GM23338 (cell line): ENCODE measurements around the gene EMX1. TPM values are rescaled to one million over a fixed set of nuclear protein-coding genes. Genes with fewer than 3 reads are reported as not detected.
A peak's percentile ranks its signal among the peaks of the same experiment; 100 is the strongest.

Source experiments
- ATAC-seq: fragments of 200-7000 bp; cut with Tn5 transposase; 3 replicates; pipeline ENCODE4 v1.9.1; 2020
- DNase-seq: peaks from one replicate; pipeline ENCODE4 v3.0.0-alpha.2; 2015; ENCODE audit warnings: low spot score
- H2AFZ ChIP-seq: fragments of 200-600 bp; sonication (generic); 2 replicates; pipeline ENCODE4 v1.8.0; 2016; ENCODE audit warnings: antibody characterized with exemption, mild to moderate bottlenecking, moderate library complexity
- H3F3A ChIP-seq: fragments of 200-600 bp; sonication (generic); replicated peaks from 2 replicates; pipeline ENCODE4 v1.8.0; 2017; ENCODE audit warnings: antibody characterized with exemption, mixed run types, low read depth
- H3K27ac ChIP-seq: fragments of 200-600 bp; sonication (generic); 2 replicates; pipeline ENCODE4 v1.6.1; 2016; ENCODE audit warnings: low read depth
- H3K27me3 ChIP-seq: fragments of 200-600 bp; sonication (generic); 2 replicates; pipeline ENCODE4 v1.8.0; 2016; ENCODE audit warnings: mild to moderate bottlenecking, mixed run types, moderate library complexity; ENCODE audit not compliant: insufficient read depth
- H3K36me3 ChIP-seq: fragments of 200-600 bp; sonication (generic); 2 replicates; pipeline ENCODE4 v1.8.0; 2016; ENCODE audit warnings: mild to moderate bottlenecking; ENCODE audit not compliant: insufficient read depth
- H3K4me1 ChIP-seq: fragments of 200-600 bp; sonication (generic); 2 replicates; pipeline ENCODE4 v1.8.0; 2016; ENCODE audit warnings: mild to moderate bottlenecking, moderate library complexity; ENCODE audit not compliant: insufficient read depth
- H3K4me2 ChIP-seq: fragments of 200-600 bp; sonication (generic); 2 replicates; pipeline ENCODE4 v1.7.1; 2017; ENCODE audit warnings: mixed run types
- H3K4me3 ChIP-seq: fragments of 200-600 bp; sonication (generic); 2 replicates; pipeline ENCODE4 v1.6.1; 2016; ENCODE audit warnings: mixed run types
- H3K79me2 ChIP-seq: fragments of 200-600 bp; sonication (generic); replicated peaks from 2 replicates; pipeline ENCODE4 v1.8.0; 2017; ENCODE audit warnings: mild to moderate bottlenecking; ENCODE audit not compliant: insufficient read depth
- H3K9me2 ChIP-seq: fragments of 200-600 bp; sonication (generic); 2 replicates; pipeline ENCODE4 v1.8.0; 2017; ENCODE audit not compliant: insufficient read depth
- H4K20me1 ChIP-seq: fragments of 200-600 bp; sonication (generic); replicated peaks from 2 replicates; pipeline ENCODE4 v1.8.0; 2017; ENCODE audit warnings: mild to moderate bottlenecking; ENCODE audit not compliant: insufficient read depth
- H3K27ac Mint-ChIP-seq: 2 replicates; pipeline ENCODE4 v1.8.0; 2020; ENCODE audit warnings: inconsistent platforms, mild to moderate bottlenecking, moderate library complexity, mixed read lengths
- H3K27me3 Mint-ChIP-seq: 3 replicates; pipeline ENCODE4 v1.8.0; 2022; ENCODE audit warnings: low read depth, mild to moderate bottlenecking, moderate library complexity, mixed read lengths, inconsistent platforms; ENCODE audit not compliant: insufficient read depth, poor library complexity
- H3K36me3 Mint-ChIP-seq: 3 replicates; pipeline ENCODE4 v1.8.0; 2021; ENCODE audit warnings: low read depth, mild to moderate bottlenecking, inconsistent platforms, moderate library complexity, mixed read lengths
- H3K4me1 Mint-ChIP-seq: 3 replicates; pipeline ENCODE4 v1.8.0; 2020; ENCODE audit warnings: mild to moderate bottlenecking, inconsistent platforms, mixed read lengths
- H3K4me3 Mint-ChIP-seq: 3 replicates; pipeline ENCODE4 v1.8.0; 2021; ENCODE audit warnings: moderate library complexity, mild to moderate bottlenecking, inconsistent platforms, mixed read lengths
- H3K9me3 Mint-ChIP-seq: 3 replicates; pipeline ENCODE4 v1.8.0; 2020; ENCODE audit warnings: moderate library complexity, mild to moderate bottlenecking, inconsistent platforms, mixed read lengths
- CTCF ChIP-seq, 2 experiments: fragments of 200-600 bp in 1 of 2; sonication (generic) in 1 of 2; conservative IDR thresholded peaks; 2 replicates each; pipeline versions ENCODE4 v1.5.1 to v1.6.1; 2016 to 2017; ENCODE audit warnings: antibody characterized with exemption in 2 of 2, low read depth in 2 of 2, mild to moderate bottlenecking in 2 of 2, moderate library complexity in 1 of 2
- EZH2 ChIP-seq: fragments of 200-600 bp; sonication (generic); IDR thresholded peaks from one replicate; pipeline ENCODE4 v1.8.0; 2017; ENCODE audit warnings: antibody characterized with exemption, mild to moderate bottlenecking, low read depth; ENCODE audit not compliant: unreplicated experiment
- JUNB ChIP-seq: IDR thresholded peaks from one replicate; pipeline ENCODE4 v1.6.1; 2016; ENCODE audit warnings: antibody characterized with exemption; ENCODE audit not compliant: unreplicated experiment
- NANOG ChIP-seq: IDR thresholded peaks from 2 replicates; pipeline ENCODE4 v1.6.1; 2016; ENCODE audit warnings: antibody characterized with exemption, borderline replicate concordance
- POLR2AphosphoS5 ChIP-seq: IDR thresholded peaks from 2 replicates; pipeline ENCODE4 v1.6.1; 2016; ENCODE audit warnings: antibody characterized with exemption, low read depth
- STAT1 ChIP-seq: IDR thresholded peaks from one replicate; pipeline ENCODE4 v1.6.1; 2016; ENCODE audit warnings: antibody characterized with exemption; ENCODE audit not compliant: unreplicated experiment
- ZNF331 ChIP-seq: fragments of 250-450 bp; sonication (Bioruptor Pico); IDR thresholded peaks from 2 replicates; pipeline ENCODE4 v1.5.0; 2020; ENCODE audit warnings: low read depth, mild to moderate bottlenecking, moderate library complexity
- polyA plus RNA-seq: library from polyadenylated mRNA; unstranded; fragments of >200 nt; fragmentation: Nextera tagmentation; extraction: Ambion mirVana; gene quantifications from 2 replicates; pipeline ENCODE4 v1.2.1, GENCODE V29; 2016
- total RNA-seq: library from RNA; depleted of rRNA; stranded (reverse); fragments of >200 nt; shearing (Covaris generic); gene quantifications from 2 replicates; pipeline ENCODE4 v1.2.3, GENCODE V29; 2014
- TF ChIP-seq, protein P1 (sequence below): IDR thresholded peaks from one replicate; pipeline ENCODE4 v1.6.1; 2018; ENCODE audit warnings: antibody characterized with exemption; ENCODE audit not compliant: unreplicated experiment
- TF ChIP-seq, protein P2 (sequence below): IDR thresholded peaks from 2 replicates; pipeline ENCODE4 v1.6.1; 2016; ENCODE audit warnings: antibody characterized with exemption

EMX1 gene
- total and polyA plus RNA-seq, 2 experiments from 2014 or later: 3.9 to 7.9 TPM

DNA sequence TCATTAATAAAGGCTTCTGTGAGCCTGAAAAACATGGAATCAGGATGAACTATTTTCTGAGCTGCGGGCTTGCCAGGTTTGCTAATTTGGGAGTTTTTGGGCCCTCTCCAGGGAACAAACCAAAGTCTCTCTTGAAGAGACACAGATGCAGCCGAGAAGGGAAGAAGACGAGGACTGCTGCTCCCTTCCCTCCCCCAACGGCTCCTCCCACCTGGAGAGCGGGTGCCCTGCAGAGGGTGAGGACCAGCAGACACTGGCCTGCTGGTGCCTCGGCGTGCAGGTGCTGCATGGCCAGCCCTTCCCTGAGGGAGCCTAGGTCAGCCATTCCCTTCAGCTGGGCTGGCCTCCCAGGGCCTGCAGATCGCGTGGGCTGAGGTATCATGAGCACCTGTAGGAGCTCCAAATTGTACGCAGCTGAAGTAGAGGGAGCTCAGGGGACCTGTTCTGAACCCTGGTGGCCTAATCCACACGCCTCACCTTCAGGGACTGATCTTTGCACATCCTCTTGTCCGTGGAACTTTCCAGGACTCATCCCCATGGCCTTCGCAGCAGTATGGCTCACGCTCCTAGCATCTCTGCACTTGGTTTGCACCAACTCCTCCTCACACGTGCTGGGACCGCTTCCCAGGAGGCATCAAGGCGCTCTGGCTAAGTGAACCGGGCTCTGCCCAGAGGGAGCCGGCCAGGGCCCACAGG lies 19.5 kb downstream of the EMX1 start (continued):
- TF ChIP-seq, protein P1, sequence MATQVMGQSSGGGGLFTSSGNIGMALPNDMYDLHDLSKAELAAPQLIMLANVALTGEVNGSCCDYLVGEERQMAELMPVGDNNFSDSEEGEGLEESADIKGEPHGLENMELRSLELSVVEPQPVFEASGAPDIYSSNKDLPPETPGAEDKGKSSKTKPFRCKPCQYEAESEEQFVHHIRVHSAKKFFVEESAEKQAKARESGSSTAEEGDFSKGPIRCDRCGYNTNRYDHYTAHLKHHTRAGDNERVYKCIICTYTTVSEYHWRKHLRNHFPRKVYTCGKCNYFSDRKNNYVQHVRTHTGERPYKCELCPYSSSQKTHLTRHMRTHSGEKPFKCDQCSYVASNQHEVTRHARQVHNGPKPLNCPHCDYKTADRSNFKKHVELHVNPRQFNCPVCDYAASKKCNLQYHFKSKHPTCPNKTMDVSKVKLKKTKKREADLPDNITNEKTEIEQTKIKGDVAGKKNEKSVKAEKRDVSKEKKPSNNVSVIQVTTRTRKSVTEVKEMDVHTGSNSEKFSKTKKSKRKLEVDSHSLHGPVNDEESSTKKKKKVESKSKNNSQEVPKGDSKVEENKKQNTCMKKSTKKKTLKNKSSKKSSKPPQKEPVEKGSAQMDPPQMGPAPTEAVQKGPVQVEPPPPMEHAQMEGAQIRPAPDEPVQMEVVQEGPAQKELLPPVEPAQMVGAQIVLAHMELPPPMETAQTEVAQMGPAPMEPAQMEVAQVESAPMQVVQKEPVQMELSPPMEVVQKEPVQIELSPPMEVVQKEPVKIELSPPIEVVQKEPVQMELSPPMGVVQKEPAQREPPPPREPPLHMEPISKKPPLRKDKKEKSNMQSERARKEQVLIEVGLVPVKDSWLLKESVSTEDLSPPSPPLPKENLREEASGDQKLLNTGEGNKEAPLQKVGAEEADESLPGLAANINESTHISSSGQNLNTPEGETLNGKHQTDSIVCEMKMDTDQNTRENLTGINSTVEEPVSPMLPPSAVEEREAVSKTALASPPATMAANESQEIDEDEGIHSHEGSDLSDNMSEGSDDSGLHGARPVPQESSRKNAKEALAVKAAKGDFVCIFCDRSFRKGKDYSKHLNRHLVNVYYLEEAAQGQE: no peak
- TF ChIP-seq JUNB: no peak
- no peak for TF ChIP-seq NANOG

DNA sequence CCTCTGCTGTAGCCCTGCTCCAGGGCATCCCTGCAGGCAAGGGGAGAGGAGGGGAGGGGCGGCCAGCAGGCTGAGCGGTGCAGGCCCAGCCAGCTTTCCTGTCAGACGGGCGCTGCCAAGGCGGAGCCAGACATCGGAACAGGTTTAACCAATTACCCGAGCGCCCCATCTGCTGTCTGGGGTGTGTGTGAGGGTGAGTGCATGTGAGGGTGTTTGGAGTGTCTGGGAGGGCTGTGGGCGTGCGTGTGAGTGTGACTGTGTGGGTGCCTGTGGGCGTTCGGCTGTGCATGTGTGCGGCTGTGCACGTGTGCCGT lies 20.0 kb downstream of the EMX1 start:
- Mint-ChIP-seq H3K4me3 (no peak overlapping the region), H3K4me1 (peaks cover 54% of the 10 kb centered on the region), H3K27me3 (peaks cover 32% of the 10 kb centered on the region)
- no peak for TF ChIP-seq ZNF331 (CRISPR knock-in tag)
- no peak for TF ChIP-seq EZH2
- TF ChIP-seq POLR2AphosphoS5: no peak
- TF ChIP-seq STAT1: no peak
- TF ChIP-seq, protein P1: no peak
- TF ChIP-seq, protein P2, sequence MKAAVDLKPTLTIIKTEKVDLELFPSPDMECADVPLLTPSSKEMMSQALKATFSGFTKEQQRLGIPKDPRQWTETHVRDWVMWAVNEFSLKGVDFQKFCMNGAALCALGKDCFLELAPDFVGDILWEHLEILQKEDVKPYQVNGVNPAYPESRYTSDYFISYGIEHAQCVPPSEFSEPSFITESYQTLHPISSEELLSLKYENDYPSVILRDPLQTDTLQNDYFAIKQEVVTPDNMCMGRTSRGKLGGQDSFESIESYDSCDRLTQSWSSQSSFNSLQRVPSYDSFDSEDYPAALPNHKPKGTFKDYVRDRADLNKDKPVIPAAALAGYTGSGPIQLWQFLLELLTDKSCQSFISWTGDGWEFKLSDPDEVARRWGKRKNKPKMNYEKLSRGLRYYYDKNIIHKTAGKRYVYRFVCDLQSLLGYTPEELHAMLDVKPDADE: no peak
- TF ChIP-seq CTCF (conservative IDR thresholded peaks at IDR 0.05; ENCODE audit: low read depth in 2 of 2): no peak
- no peak for TF ChIP-seq NANOG

More for the DNA sequence above, 20.0 kb downstream of the EMX1 start:
- no peak for DNase-seq
- Histone ChIP-seq H4K20me1 (no peaks in the 10 kb centered on the region), H3K36me3 (no peaks in the 10 kb centered on the region), H3K4me2 (0 out of 2 replicates have a peak overlapping the region, but pooled peaks have one; percentile 38), H3K27me3 (peaks cover 10% of the 10 kb centered on the region), H3K27ac (no peak overlapping the region), H3K79me2 (no peaks in the 10 kb centered on the region), H3K4me1 (peaks cover 20% of the 10 kb centered on the region), H2AFZ (no peak overlapping the region), H3F3A (no peaks in the 10 kb centered on the region), H3K4me3 (no peak overlapping the region), H3K9me2 (peaks cover 7% of the 10 kb centered on the region; the same call in 1 of the 2 replicates)
- no peaks in the 10 kb centered on the region; the same call in 1 of the 3 replicates for H3K9me3 Mint-ChIP-seq
- ATAC-seq: peak; percentile 67
- H3K27ac Mint-ChIP-seq: no peak overlapping the region
- peaks cover 22% of the 10 kb centered on the region for H3K36me3 Mint-ChIP-seq
